Activated CD8-positive, alpha-beta memory T cell treated with anti-CD3 and anti-CD28 coated beads, Interleukin-2, amount 50 U/mL, for 24 hours (primary cell): Measurements from ENCODE around the gene RNF111.
A peak's percentile ranks its signal among the peaks of the same experiment; 100 is the strongest.
"Not testable (repeated sequence)": the region's sequence is repeated elsewhere in the genome, so short reads cannot be mapped to it uniquely, and the experiment has no call there.

Experiments used
- DNase-seq: peaks from one replicate; pipeline ENCODE4 v3.0.0-alpha.2; 2020; ENCODE audit errors: extremely low read depth

RNF111 gene

GRCh38 chr15:59133929-59134427, 146.5 kb downstream of the RNF111 start:
- no peak for DNase-seq

- DNase-seq: no peak
These were observed 150.1 kb downstream of the RNF111 start for GRCh38 chr15:59137566-59137965.

GRCh38 chr15:59138243-59138642, 150.8 kb downstream of the RNF111 start:
- peak; percentile 10 for DNase-seq

- no peak for DNase-seq
These were observed 153.2 kb downstream of the RNF111 start for GRCh38 chr15:59140422-59141226.

GRCh38 chr15:59143281-59143680, 155.8 kb downstream of the RNF111 start:
- DNase-seq: no peak

GRCh38 chr15:59144594-59144993, 157.1 kb downstream of the RNF111 start:
- not testable (repeated sequence) for DNase-seq
